Naive thymus-derived CD4-positive, alpha-beta T cell (primary cell): Measurements from ENCODE around the gene ARHGEF40. TPM values are rescaled to one million over a fixed set of nuclear protein-coding genes. Genes with fewer than 3 reads are reported as not detected.

Source experiments
- ATAC-seq: fragments of 150-1000 bp; cut with Tn5 transposase; 2 replicates; pipeline ENCODE4 v1.10.0; 2021; ENCODE audit warnings: mild to moderate bottlenecking, moderate library complexity
- CTCF ChIA-PET: fragments of 350-600 bp; sonication (Branson Sonifier 250); formaldehyde crosslinking; loops from one replicate; lab custom pipeline; 2021; ENCODE audit warnings: antibody characterized with exemption; lab: Charles Lee
- POLR2A ChIA-PET: fragments of 350-600 bp; sonication (Branson Sonifier 250); formaldehyde crosslinking; loops from one replicate; lab custom pipeline; 2021; ENCODE audit warnings: antibody characterized with exemption, inconsistent platforms; lab: Charles Lee
- DNase-seq, 9 donors: peaks; one replicate each; pipeline versions ENCODE4 v3.0.0 to v3.0.0-alpha.2; 2020 to 2022; ENCODE audit warnings: mixed read lengths in 1 of 9
- H3K27ac ChIP-seq: one replicate; pipeline ENCODE4 v1.7.0; 2013; ENCODE audit warnings: mild to moderate bottlenecking, low read depth, low read length, moderate library complexity
- H3K27me3 ChIP-seq, 2 donors: one replicate each; pipeline ENCODE4 v1.7.0; 2013; ENCODE audit warnings: low read length in 2 of 2, mild to moderate bottlenecking in 2 of 2, moderate library complexity in 2 of 2; ENCODE audit not compliant: control insufficient read depth in 2 of 2, insufficient read depth in 2 of 2
- H3K36me3 ChIP-seq, 3 experiments: 1 replicate in 2 of 3; 2 replicates in 1 of 3; pipeline ENCODE4 v1.7.0; 2013; ENCODE audit warnings: low read length in 3 of 3, mild to moderate bottlenecking in 3 of 3, moderate library complexity in 1 of 3; ENCODE audit not compliant: insufficient read depth in 3 of 3, control insufficient read depth in 2 of 3
- H3K4me1 ChIP-seq, 2 donors: one replicate each; pipeline ENCODE4 v1.7.0; 2013; ENCODE audit warnings: low read length in 2 of 2, mild to moderate bottlenecking in 2 of 2, moderate library complexity in 1 of 2; ENCODE audit not compliant: control insufficient read depth in 2 of 2, insufficient read depth in 2 of 2
- H3K4me3 ChIP-seq: 2 replicates; pipeline ENCODE4 v1.7.0; 2013; ENCODE audit warnings: mild to moderate bottlenecking, low read length
- H3K9me3 ChIP-seq, 3 experiments: 1 replicate in 2 of 3; 2 replicates in 1 of 3; pipeline ENCODE4 v1.7.0; 2013; ENCODE audit warnings: low read length in 3 of 3; ENCODE audit not compliant: control insufficient read depth in 2 of 3
- H3K27ac Mint-ChIP-seq, 9 donors: one replicate each; pipeline ENCODE4 v1.8.0; 2020 to 2022; ENCODE audit warnings: mixed read lengths in 9 of 9, mild to moderate bottlenecking in 8 of 9, moderate library complexity in 5 of 9, inconsistent platforms in 2 of 9
- H3K27me3 Mint-ChIP-seq, 5 donors: one replicate each; pipeline ENCODE4 v1.8.0; 2021 to 2022; ENCODE audit warnings: mixed read lengths in 5 of 5, mild to moderate bottlenecking in 1 of 5
- H3K36me3 Mint-ChIP-seq, 5 donors: one replicate each; pipeline ENCODE4 v1.8.0; 2020 to 2022; ENCODE audit warnings: mixed read lengths in 5 of 5, mild to moderate bottlenecking in 3 of 5, inconsistent platforms in 1 of 5
- H3K4me1 Mint-ChIP-seq, 7 donors: one replicate each; pipeline ENCODE4 v1.8.0; 2020 to 2022; ENCODE audit warnings: mixed read lengths in 7 of 7, mild to moderate bottlenecking in 3 of 7, inconsistent platforms in 1 of 7
- H3K4me3 Mint-ChIP-seq, 10 donors: one replicate each; pipeline ENCODE4 v1.8.0; 2020 to 2022; ENCODE audit warnings: mild to moderate bottlenecking in 10 of 10, mixed read lengths in 10 of 10, moderate library complexity in 6 of 10, inconsistent platforms in 2 of 10
- H3K9me3 Mint-ChIP-seq, 11 donors: one replicate each; pipeline ENCODE4 v1.8.0; 2020 to 2022; ENCODE audit warnings: mixed read lengths in 11 of 11, mild to moderate bottlenecking in 4 of 11, inconsistent platforms in 1 of 11, moderate library complexity in 1 of 11
- intact Hi-C, 2 donors: fragments of 100-400 bp; cut with micrococcal nuclease; formaldehyde crosslinking; loops; one replicate each; pipeline ENCODE4 v1.15.1; 2023
- polyA plus RNA-seq, 2 donors: library from polyadenylated mRNA; unstranded; fragments of 300-500 nt; fragmentation: Illumina TruSeq; gene quantifications; one replicate each; pipeline ENCODE4 v1.2.3, GENCODE V29; 2021
- total RNA-seq, 6 experiments: library from RNA in 5 of 6; stranded (reverse) in 5 of 6; gene quantifications; 1 replicate in 5 of 6; 2 replicates in 1 of 6; pipeline ENCODE4 v1.2.3 and lab custom pipeline; 2021 to 2026

The ARHGEF40 gene
- total and polyA plus RNA-seq, 7 experiments from 2014 or later, result 0.11 to 40.5 (median 0.81) TPM; not detected in 2

DNA sequence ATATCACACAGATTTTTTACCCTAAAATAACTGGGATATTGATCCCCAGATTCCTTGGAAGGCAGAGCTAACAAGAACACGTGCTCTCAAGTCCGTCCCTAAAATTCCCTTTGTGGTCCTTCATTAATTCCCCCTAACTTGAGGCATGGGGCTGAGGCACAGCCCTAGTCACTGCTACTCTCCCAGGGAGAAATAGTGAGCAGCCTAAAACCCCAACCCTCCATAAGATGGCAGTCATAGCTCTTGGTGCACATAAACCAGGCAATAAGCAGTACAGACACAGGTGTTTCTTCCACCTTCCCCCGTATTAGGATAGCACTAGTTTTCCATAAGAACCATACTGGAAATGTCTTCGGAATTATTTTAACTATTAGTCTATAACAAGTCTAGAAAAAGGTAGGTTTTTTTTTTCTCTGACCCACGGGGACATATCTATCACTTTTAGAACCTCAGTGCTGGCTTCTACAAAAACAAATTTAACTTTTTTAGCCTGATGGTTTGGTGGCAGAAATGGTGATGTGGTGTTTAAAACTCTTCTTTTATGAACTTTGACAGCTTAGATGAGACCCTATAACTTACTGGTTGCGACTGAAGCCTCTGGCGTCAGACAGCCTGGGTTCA, 3.1 kb upstream of the ARHGEF40 start:
- H3K4me1 Mint-ChIP-seq, result peaks cover 23 to 33% (median 29%) of the 10 kb centered on the region in 7 donors
- peaks cover 63 to 82% (median 79%) of the 10 kb centered on the region in 5 donors for H3K27me3 Mint-ChIP-seq
- peaks cover 9 to 37% of the 10 kb centered on the region in 2 donors for H3K27me3 ChIP-seq
- intact Hi-C loops, result loop anchor here in 1 of 2 donors (1.0 to 2.0 kb wide), 2 partner anchors 37 to 52 kb away; no protein-coding TSS in a partner anchor
- CTCF ChIA-PET, result interaction anchor here (0.6 to 5.3 kb wide), 5 partner anchors 28 to 52 kb away, joined by 3 to 76 read pairs (median 4); no protein-coding TSS in a partner anchor
- POLR2A ChIA-PET, result interaction anchor here (1.1 kb wide), 1 partner anchor 38 kb away, joined by 8 read pairs; no protein-coding TSS in a partner anchor
- DNase-seq (peak in 3 of 9 donors; percentile 13 to 31 (median 24)), ATAC-seq (no peak)
- peaks cover 21 to 29% of the 10 kb centered on the region in 2 donors for H3K4me1 ChIP-seq
- H3K9me3 ChIP-seq, result no peaks in the 10 kb centered on the region
- H3K9me3 Mint-ChIP-seq, result no peaks in the 10 kb centered on the region
- no peak overlapping the region for H3K4me3 ChIP-seq
- H3K27ac ChIP-seq, result no peak overlapping the region
- no peak overlapping the region for H3K4me3 Mint-ChIP-seq
- H3K27ac Mint-ChIP-seq, result no peak overlapping the region
- H3K36me3 ChIP-seq, result no peaks in the 10 kb centered on the region
- no peaks in the 10 kb centered on the region for H3K36me3 Mint-ChIP-seq

GRCh38 chr14:21068521-21069387, 1.4 kb upstream of the ARHGEF40 start:
- CTCF ChIA-PET, result interaction anchor here (0.6 to 5.3 kb wide), 15 partner anchors 11 to 1032 kb away, joined by 3 to 76 read pairs (median 4); partner anchors contain the start of genes RNASE8 and TMEM253
- peak; percentile 63 for ATAC-seq
- DNase-seq, result peak in 7 of 9 donors; percentile 35 to 60 (median 50)
- H3K27me3 Mint-ChIP-seq, result peaks cover 68 to 82% (median 77%) of the 10 kb centered on the region in 5 donors
- Histone ChIP-seq H3K4me1 (peaks cover 21 to 29% of the 10 kb centered on the region in 2 donors), H3K27ac (no peak overlapping the region), H3K36me3 (no peaks in the 10 kb centered on the region), H3K4me3 (peak overlapping the region; percentile 41), H3K9me3 (no peaks in the 10 kb centered on the region), H3K27me3 (peaks cover 20 to 39% of the 10 kb centered on the region in 2 donors)
- POLR2A ChIA-PET, result interaction anchor here (1.1 to 1.6 kb wide), 2 partner anchors 19 to 36 kb away, joined by 4 to 10 read pairs; no protein-coding TSS in a partner anchor
- no peaks in the 10 kb centered on the region for H3K36me3 Mint-ChIP-seq
- H3K4me1 Mint-ChIP-seq, result peaks cover 23 to 40% (median 35%) of the 10 kb centered on the region in 7 donors
- H3K27ac Mint-ChIP-seq, result peak overlapping the region in 4 of 9 donors; percentile 62 to 85 (median 73)
- intact Hi-C loops, result loop anchor here (1.0 to 2.0 kb wide), 6 partner anchors 19 to 68 kb away; partner anchors contain the start of gene NDRG2 (in 1 of the 2)
- H3K9me3 Mint-ChIP-seq, result peaks cover 0 to 1% (median 0%) of the 10 kb centered on the region in 11 donors
- H3K4me3 Mint-ChIP-seq, result peak overlapping the region; percentile 68 to 89 (median 82)

DNA sequence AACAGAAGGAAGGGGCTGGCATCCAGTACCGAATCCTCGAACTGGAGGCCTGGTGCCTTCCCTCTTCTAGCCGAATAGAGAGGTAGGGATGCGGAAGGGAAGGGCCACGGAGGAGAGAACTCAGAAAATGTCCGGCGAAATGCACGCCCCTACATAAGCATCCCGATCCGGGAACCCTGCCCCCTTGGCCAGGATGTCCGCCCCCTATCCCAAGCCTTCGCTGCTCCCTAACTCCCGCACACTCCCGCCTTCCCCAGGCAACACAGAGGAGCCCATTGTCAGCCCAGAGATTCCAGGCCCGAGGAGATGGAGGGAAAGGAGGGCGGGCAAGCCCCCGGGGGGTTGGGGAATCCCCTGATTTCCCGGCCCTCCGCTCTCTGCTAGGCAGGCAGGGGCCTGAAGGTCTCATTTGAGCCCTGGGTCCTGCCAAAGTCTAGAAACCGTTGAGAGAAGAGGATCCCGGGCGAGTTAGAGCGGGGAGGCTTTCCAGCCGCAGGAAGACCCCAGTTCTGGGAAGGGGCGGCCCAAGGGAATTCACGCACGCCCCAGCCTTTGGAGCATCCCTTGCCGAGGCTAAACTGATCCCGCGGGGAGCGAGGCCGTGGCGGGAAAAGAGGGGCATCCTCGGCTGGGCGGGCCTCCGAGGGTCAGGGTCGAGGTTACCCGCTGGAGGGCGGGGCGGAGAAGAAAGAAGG, 569 bp upstream of the ARHGEF40 start:
- Mint-ChIP-seq H3K27ac (peak overlapping the region in 3 of 9 donors; percentile 69 to 76 (median 75)), H3K4me1 (peaks cover 23 to 40% (median 35%) of the 10 kb centered on the region in 7 donors), H3K36me3 (no peaks in the 10 kb centered on the region), H3K4me3 (peak overlapping the region; percentile 68 to 89 (median 82)), H3K9me3 (peaks cover 0 to 1% (median 0%) of the 10 kb centered on the region in 11 donors), H3K27me3 (peaks cover 66 to 81% (median 74%) of the 10 kb centered on the region in 5 donors)
- Histone ChIP-seq H3K4me1 (peaks cover 21 to 29% of the 10 kb centered on the region in 2 donors), H3K36me3 (no peaks in the 10 kb centered on the region), H3K9me3 (no peaks in the 10 kb centered on the region), H3K27me3 (peaks cover 20 to 39% of the 10 kb centered on the region in 2 donors), H3K27ac (no peak overlapping the region), H3K4me3 (peak overlapping the region; percentile 36)
- no peak for ATAC-seq
- DNase-seq, result peak in 4 of 9 donors; percentile 14 to 27 (median 24)
- ChIA-PET CTCF (interaction anchor here (1.4 to 5.3 kb wide), 7 partner anchors 23 to 55 kb away, joined by 5 to 76 read pairs (median 7); partner anchors contain the start of gene TMEM253), POLR2A (interaction anchor here (1.1 to 1.7 kb wide), 3 partner anchors 8 to 36 kb away, joined by 3 to 10 read pairs (median 4); no protein-coding TSS in a partner anchor)
- intact Hi-C loops, result loop anchor here (1.0 to 5.0 kb wide), 5 partner anchors 18 to 67 kb away; partner anchors contain the start of gene NDRG2 (in 2 of the 2)

GRCh38 chr14:21070610-21071224, 613 bp downstream of the ARHGEF40 start:
- no peaks in the 10 kb centered on the region for H3K36me3 Mint-ChIP-seq
- Histone ChIP-seq H3K27ac (no peak overlapping the region), H3K4me1 (peaks cover 21 to 29% of the 10 kb centered on the region in 2 donors), H3K27me3 (peaks cover 20 to 36% of the 10 kb centered on the region in 2 donors), H3K4me3 (peak overlapping the region; percentile 43), H3K36me3 (no peaks in the 10 kb centered on the region), H3K9me3 (no peaks in the 10 kb centered on the region)
- intact Hi-C loops, result loop anchor here in 1 of 2 donors (1.0 to 5.0 kb wide), 2 partner anchors 17 to 43 kb away; partner anchors contain the start of gene NDRG2
- H3K27ac Mint-ChIP-seq, result peak overlapping the region in 7 of 9 donors; percentile 21 to 76 (median 51)
- H3K27me3 Mint-ChIP-seq, result peaks cover 58 to 73% (median 68%) of the 10 kb centered on the region in 5 donors
- ATAC-seq, result peak; percentile 28
- peaks cover 0 to 1% (median 0%) of the 10 kb centered on the region in 11 donors for H3K9me3 Mint-ChIP-seq
- H3K4me1 Mint-ChIP-seq, result peaks cover 23 to 40% (median 35%) of the 10 kb centered on the region in 7 donors
- H3K4me3 Mint-ChIP-seq, result peak overlapping the region; percentile 69 to 90 (median 82)
- ChIA-PET POLR2A (interaction anchor here (0.7 to 3.1 kb wide), 8 partner anchors 9 to 431 kb away, joined by 3 to 14 read pairs (median 4); partner anchors contain the start of gene TMEM253), CTCF (interaction anchor here (0.5 to 2.1 kb wide), 7 partner anchors 22 to 1866 kb away, joined by 3 to 15 read pairs (median 5); no protein-coding TSS in a partner anchor)
- peak in 4 of 9 donors; percentile 26 to 29 (median 27) for DNase-seq
